DOHH2 (cell line): ENCODE measurements around the gene OR13A1.
"Not testable (repeated sequence)": the region's sequence is repeated elsewhere in the genome, so short reads cannot be mapped to it uniquely, and the experiment has no call there.

Experiments
- EZH2phosphoT487 ChIP-seq: fragments of 200-600 bp; sonication (generic); IDR thresholded peaks from 2 replicates; pipeline ENCODE4 v1.6.1; 2017; ENCODE audit warnings: borderline replicate concordance, mild to moderate bottlenecking, antibody characterized with exemption, low read length, moderate library complexity, mixed read lengths
- TF ChIP-seq, protein P1 (sequence below): fragments of 200-600 bp; sonication (generic); IDR thresholded peaks from one replicate; pipeline ENCODE4 v1.5.1; 2014; ENCODE audit warnings: antibody characterized with exemption, mild to moderate bottlenecking, low read depth, low read length; ENCODE audit not compliant: poor library complexity, severe bottlenecking

DNA sequence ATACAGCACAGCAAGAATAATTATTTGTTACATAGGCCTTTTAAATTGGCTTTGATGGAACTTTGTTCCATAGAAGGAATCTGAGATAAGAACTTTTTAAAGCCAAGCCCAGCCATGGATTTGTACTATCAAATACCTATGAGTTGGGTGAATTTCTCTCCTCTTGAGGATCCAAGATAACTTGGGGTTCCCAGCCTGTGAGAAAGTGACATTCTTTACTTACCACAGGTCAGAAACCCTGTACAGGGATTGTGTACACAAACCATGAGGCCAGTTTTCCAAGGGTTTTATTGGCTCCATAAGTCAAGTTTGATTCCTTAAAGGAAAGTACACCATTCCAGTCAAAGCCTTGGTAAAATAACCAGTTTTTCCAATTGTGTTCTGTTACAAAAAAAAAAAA lies 39.3 kb downstream of the OR13A1 start:
- TF ChIP-seq, protein P1, sequence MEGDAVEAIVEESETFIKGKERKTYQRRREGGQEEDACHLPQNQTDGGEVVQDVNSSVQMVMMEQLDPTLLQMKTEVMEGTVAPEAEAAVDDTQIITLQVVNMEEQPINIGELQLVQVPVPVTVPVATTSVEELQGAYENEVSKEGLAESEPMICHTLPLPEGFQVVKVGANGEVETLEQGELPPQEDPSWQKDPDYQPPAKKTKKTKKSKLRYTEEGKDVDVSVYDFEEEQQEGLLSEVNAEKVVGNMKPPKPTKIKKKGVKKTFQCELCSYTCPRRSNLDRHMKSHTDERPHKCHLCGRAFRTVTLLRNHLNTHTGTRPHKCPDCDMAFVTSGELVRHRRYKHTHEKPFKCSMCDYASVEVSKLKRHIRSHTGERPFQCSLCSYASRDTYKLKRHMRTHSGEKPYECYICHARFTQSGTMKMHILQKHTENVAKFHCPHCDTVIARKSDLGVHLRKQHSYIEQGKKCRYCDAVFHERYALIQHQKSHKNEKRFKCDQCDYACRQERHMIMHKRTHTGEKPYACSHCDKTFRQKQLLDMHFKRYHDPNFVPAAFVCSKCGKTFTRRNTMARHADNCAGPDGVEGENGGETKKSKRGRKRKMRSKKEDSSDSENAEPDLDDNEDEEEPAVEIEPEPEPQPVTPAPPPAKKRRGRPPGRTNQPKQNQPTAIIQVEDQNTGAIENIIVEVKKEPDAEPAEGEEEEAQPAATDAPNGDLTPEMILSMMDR: not testable (repeated sequence)
- TF ChIP-seq EZH2phosphoT487: not testable (repeated sequence)
